ENCODE measurements around the gene NFKB2. TPM values are rescaled to one million over a fixed set of nuclear protein-coding genes. Genes with fewer than 3 reads are reported as not detected.

NFKB2 gene
- total and polyA plus RNA-seq, 8 donors = 17.0 to 58.0 (median 26.5) TPM

DNA sequence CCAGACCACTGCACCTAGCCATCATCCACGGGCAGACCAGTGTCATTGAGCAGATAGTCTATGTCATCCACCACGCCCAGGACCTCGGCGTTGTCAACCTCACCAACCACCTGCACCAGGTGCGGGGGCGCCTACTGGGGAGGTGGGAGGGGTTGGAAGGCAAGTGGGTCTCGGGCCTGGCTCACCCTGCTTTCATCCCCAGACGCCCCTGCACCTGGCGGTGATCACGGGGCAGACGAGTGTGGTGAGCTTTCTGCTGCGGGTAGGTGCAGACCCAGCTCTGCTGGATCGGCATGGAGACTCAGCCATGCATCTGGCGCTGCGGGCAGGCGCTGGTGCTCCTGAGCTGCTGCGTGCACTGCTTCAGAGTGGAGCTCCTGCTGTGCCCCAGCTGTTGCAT lies 4.6 kb downstream of the NFKB2 start:
- DNase-seq = peak in 3 of 6 donors; percentile 52 to 78 (median 60)
- Histone ChIP-seq H3K36me3 (no peaks in the 10 kb centered on the region), H3K9me3 (no peaks in the 10 kb centered on the region), H3K4me3 (peak overlapping the region in 2 of 4 donors; percentile 60 to 65), H3K27me3 (no peaks in the 10 kb centered on the region), H3K27ac (peak overlapping the region in 1 of 4 donors; percentile 96), H3K4me1 (peaks cover 0 to 26% (median 0%) of the 10 kb centered on the region in 3 donors)
- intact Hi-C loops (cut with DNase I) = loop anchor here in 1 of 3 donors (10.0 kb wide), 1 partner anchor 185 kb away; no protein-coding TSS in a partner anchor
- TF ChIP-seq, protein P1, sequence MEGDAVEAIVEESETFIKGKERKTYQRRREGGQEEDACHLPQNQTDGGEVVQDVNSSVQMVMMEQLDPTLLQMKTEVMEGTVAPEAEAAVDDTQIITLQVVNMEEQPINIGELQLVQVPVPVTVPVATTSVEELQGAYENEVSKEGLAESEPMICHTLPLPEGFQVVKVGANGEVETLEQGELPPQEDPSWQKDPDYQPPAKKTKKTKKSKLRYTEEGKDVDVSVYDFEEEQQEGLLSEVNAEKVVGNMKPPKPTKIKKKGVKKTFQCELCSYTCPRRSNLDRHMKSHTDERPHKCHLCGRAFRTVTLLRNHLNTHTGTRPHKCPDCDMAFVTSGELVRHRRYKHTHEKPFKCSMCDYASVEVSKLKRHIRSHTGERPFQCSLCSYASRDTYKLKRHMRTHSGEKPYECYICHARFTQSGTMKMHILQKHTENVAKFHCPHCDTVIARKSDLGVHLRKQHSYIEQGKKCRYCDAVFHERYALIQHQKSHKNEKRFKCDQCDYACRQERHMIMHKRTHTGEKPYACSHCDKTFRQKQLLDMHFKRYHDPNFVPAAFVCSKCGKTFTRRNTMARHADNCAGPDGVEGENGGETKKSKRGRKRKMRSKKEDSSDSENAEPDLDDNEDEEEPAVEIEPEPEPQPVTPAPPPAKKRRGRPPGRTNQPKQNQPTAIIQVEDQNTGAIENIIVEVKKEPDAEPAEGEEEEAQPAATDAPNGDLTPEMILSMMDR (IDR thresholded peaks at IDR 0.05) = no peak
- WGBS, 2 donors = 73 to 83% methylated on average over 17 of the region's 17 CpGs
- no peak for FAIRE-seq
- ATAC-seq = no peak

GRCh38 chr10:102400598-102401341 lies 5.3 kb downstream of the NFKB2 start:
- intact Hi-C loops (cut with DNase I) = loop anchor here in 1 of 3 donors (10.0 kb wide), 1 partner anchor 184 kb away; no protein-coding TSS in a partner anchor
- H3K9me3 ChIP-seq = no peaks in the 10 kb centered on the region
- H3K4me1 ChIP-seq = peaks cover 0 to 26% (median 0%) of the 10 kb centered on the region in 3 donors
- H3K27ac ChIP-seq = no peak overlapping the region
- ATAC-seq (no peak), DNase-seq (peak in 2 of 6 donors; percentile 42 to 78), FAIRE-seq (no peak)
- H3K4me3 ChIP-seq = no peak overlapping the region
- H3K36me3 ChIP-seq = no peaks in the 10 kb centered on the region
- 85 to 87% methylated on average over 22 of the region's 22 CpGs for WGBS, 2 donors
- TF ChIP-seq, protein P1 (IDR thresholded peaks at IDR 0.05) = no peak
- no peaks in the 10 kb centered on the region for H3K27me3 ChIP-seq

DNA sequence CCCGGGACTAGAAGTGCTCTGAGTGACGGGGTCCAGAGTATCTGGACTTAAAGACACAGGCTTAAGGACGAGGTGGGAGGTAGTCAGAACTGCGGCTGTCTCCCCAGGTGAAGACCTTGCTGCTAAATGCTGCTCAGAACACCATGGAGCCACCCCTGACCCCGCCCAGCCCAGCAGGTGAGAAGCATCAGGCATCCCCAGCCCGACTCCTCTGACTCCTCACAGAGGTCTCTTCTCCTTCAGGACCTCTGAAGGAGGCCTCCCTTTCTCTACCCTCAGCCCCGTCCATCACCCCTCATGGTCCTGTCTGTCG lies 5.8 kb downstream of the NFKB2 start:
- DNase-seq = peak in 1 of 6 donors; percentile 61
- Histone ChIP-seq H3K27ac (no peak overlapping the region), H3K9me3 (no peaks in the 10 kb centered on the region), H3K4me1 (peaks cover 0 to 22% (median 0%) of the 10 kb centered on the region in 3 donors), H3K4me3 (no peak overlapping the region), H3K27me3 (no peaks in the 10 kb centered on the region), H3K36me3 (no peaks in the 10 kb centered on the region)
- no peak for FAIRE-seq
- TF ChIP-seq, protein P1 (IDR thresholded peaks at IDR 0.05) = no peak
- no peak for ATAC-seq
- intact Hi-C loops (cut with DNase I) = loop anchor here in 1 of 3 donors (10.0 kb wide), 1 partner anchor 184 kb away; no protein-coding TSS in a partner anchor
- WGBS, 2 donors = 85 to 93% methylated on average over 8 of the region's 8 CpGs

DNA sequence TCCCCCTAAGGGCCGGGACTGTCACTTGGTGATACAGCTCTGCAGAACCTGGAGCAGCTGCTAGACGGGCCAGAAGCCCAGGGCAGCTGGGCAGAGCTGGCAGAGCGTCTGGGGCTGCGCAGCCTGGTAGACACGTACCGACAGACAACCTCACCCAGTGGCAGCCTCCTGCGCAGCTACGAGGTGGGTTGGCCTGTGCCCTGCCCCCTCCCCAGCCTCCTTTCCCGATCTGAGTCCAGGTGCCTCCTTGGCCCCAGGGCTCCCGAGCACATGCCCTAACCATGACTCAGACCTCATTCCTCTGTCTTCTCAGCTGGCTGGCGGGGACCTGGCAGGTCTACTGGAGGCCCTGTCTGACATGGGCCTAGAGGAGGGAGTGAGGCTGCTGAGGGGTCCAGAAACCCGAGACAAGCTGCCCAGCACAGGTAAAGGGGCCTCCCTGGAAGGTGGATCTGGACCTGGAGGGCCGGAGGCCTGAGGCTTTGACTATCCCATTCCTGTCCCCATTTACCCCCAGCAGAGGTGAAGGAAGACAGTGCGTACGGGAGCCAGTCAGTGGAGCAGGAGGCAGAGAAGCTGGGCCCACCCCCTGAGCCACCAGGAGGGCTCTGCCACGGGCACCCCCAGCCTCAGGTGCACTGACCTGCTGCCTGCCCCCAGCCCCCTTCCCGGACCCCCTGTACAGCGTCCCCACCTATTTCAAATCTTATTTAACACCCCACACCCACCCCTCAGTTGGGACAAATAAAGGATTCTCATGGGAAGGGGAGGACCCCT lies 6.4 kb downstream of the NFKB2 start:
- no peak overlapping the region for H3K27ac ChIP-seq
- no peaks in the 10 kb centered on the region for H3K9me3 ChIP-seq
- TF ChIP-seq, protein P1 (IDR thresholded peaks at IDR 0.05) = no peak
- WGBS, 2 donors = 85 to 90% methylated on average over 18 of the region's 18 CpGs
- H3K4me1 ChIP-seq = peaks cover 0 to 16% (median 0%) of the 10 kb centered on the region in 3 donors
- ATAC-seq (no peak), DNase-seq (peak in 2 of 6 donors; percentile 56 to 80), FAIRE-seq (no peak)
- H3K4me3 ChIP-seq = no peak overlapping the region
- intact Hi-C loops (cut with DNase I) = loop anchor here in 1 of 3 donors (10.0 kb wide), 1 partner anchor 183 kb away; no protein-coding TSS in a partner anchor
- H3K27me3 ChIP-seq = no peaks in the 10 kb centered on the region
- H3K36me3 ChIP-seq = no peaks in the 10 kb centered on the region
